22Rv1 (cell line): ENCODE measurements around the gene SERPINC1.
"Not testable (repeated sequence)": the region's sequence is repeated elsewhere in the genome, so short reads cannot be mapped to it uniquely, and the experiment has no call there.

Source experiments
- H3K27ac ChIP-seq: fragments of 450-650 bp; 2 replicates; pipeline ENCODE4 v1.5.1; 2017
- ZFX ChIP-seq: fragments of 450-650 bp; IDR thresholded peaks from 2 replicates; pipeline ENCODE4 v1.6.1; 2017; ENCODE audit warnings: antibody characterized with exemption, borderline replicate concordance
- TF ChIP-seq, protein P1 (sequence below): fragments of 450-650 bp; IDR thresholded peaks from 2 replicates; pipeline ENCODE4 v1.5.1; 2017; ENCODE audit warnings: mild to moderate bottlenecking

Gene SERPINC1

DNA sequence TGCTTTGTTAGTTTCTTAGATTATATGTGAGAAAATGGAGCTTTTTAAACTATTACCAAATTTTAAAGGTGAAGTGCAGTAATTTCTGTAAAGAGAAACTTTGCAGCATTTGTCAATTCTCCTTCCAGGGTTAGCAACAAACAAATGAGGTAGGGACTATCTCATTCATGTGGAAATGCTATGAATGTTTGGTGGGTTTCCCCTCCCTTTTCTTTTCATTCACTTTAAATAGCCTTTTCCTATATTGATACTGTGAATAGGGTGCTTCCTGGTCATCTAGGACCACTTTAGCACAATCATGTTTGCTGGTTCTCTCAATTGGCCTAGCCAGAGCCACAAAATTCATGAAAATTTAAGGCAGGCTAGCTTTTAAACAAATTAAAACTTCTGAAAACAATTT is 28.4 kb downstream of the SERPINC1 start:
- H3K27ac ChIP-seq = no peak overlapping the region
- TF ChIP-seq ZFX = no peak
- TF ChIP-seq, protein P1, sequence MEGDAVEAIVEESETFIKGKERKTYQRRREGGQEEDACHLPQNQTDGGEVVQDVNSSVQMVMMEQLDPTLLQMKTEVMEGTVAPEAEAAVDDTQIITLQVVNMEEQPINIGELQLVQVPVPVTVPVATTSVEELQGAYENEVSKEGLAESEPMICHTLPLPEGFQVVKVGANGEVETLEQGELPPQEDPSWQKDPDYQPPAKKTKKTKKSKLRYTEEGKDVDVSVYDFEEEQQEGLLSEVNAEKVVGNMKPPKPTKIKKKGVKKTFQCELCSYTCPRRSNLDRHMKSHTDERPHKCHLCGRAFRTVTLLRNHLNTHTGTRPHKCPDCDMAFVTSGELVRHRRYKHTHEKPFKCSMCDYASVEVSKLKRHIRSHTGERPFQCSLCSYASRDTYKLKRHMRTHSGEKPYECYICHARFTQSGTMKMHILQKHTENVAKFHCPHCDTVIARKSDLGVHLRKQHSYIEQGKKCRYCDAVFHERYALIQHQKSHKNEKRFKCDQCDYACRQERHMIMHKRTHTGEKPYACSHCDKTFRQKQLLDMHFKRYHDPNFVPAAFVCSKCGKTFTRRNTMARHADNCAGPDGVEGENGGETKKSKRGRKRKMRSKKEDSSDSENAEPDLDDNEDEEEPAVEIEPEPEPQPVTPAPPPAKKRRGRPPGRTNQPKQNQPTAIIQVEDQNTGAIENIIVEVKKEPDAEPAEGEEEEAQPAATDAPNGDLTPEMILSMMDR = no peak

GRCh38 chr1:173887627-173888026 is 29.5 kb downstream of the SERPINC1 start:
- no peak overlapping the region for H3K27ac ChIP-seq

DNA sequence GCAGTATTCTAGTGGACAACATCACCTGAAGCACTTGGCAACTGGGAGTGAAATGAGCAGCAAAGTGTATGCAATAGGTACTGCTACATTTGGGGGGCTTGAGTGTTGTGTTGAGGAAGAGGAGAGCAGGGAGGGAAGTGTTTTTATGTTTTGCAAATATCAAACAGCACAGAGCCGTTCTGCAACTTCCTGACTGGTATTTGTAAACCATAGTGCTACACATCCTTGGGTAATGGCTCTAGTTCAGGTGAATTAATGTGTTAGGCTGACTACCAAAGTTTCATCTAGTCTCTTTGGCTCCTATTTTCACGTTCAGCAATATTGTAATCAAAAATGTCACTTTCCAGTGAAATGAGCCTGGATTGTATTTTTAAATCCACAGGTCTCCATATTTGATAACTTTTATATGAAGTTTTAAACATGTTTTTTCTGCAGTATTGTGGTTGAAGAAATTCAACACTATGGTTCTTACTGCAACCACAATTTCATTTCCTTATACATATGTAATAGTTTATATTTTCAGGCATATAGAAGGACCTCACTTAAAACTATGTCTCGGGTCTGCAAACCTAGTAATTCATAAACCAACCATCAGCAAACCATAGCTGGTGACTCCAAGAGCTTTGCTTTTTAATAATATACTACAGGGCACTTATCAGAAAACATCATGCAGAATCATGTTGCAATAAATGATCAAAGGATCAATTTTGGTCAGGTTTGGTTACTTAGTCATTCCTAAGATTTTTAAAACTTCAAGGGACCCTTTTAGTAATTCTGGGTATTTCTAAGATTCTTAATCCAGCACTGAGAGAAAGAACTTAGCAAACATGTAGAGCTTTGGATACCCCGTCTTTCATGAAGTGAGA is 30.1 kb downstream of the SERPINC1 start:
- TF ChIP-seq ZFX = no peak
- TF ChIP-seq, protein P1 = no peak
- no peak overlapping the region for H3K27ac ChIP-seq

More at GRCh38 chr1:173887627-173888026, 29.5 kb downstream of the SERPINC1 start:
- no peak for TF ChIP-seq ZFX
- TF ChIP-seq, protein P1 = no peak

DNA sequence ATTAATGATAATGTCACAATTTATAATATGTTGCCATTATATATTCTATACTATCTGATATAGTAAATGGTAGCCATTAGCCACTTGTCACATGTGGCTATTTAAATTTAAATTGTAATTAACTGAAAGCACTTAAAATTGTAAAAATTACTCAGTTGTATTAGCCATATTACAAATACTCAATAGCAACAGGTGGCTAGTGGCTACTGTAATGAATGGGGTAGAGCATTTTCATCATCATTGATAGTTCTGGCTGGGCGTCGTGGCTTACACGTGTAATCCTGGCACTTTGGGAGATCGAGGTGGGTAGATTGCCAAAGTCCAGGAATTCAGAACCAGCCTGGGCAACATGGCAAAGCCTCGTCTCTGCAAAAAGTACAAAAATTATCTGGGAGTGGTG is 32.4 kb downstream of the SERPINC1 start:
- no peak for TF ChIP-seq ZFX
- TF ChIP-seq, protein P1 = no peak
- no peak overlapping the region for H3K27ac ChIP-seq

- not testable (repeated sequence) for H3K27ac ChIP-seq
Observed at GRCh38 chr1:173881117-173881516, 36.0 kb downstream of the SERPINC1 start.

DNA sequence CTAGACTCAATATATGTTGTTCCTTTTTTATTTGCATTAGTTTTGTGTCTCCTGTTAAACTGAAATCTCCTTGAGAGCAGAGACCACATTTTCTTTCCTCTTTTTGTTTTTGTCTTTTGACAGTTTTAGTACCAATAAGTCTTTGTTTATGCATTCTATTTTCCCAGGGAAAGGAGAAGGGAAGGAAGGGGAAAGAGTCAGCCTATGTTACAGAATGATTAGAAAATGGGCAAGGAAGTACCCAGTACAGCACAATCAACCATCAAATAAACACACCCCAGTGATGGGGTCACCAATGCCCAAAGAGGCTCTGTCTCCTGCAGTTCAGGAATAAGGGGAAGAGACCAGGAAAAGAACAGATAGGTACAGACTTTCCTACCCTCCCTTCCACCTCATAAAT is 38.9 kb downstream of the SERPINC1 start:
- 0 out of 2 replicates have a peak overlapping the region, but pooled peaks have one; percentile 65 for H3K27ac ChIP-seq
- TF ChIP-seq, protein P1 = no peak
- TF ChIP-seq ZFX = no peak

- TF ChIP-seq, protein P1 = no peak
- TF ChIP-seq ZFX = no peak
- peak overlapping the region; percentile 65 for H3K27ac ChIP-seq
Observed at GRCh38 chr1:173876732-173877131, 40.4 kb downstream of the SERPINC1 start.
